ENCODE data around the gene KCTD16.

KCTD16 gene

DNA sequence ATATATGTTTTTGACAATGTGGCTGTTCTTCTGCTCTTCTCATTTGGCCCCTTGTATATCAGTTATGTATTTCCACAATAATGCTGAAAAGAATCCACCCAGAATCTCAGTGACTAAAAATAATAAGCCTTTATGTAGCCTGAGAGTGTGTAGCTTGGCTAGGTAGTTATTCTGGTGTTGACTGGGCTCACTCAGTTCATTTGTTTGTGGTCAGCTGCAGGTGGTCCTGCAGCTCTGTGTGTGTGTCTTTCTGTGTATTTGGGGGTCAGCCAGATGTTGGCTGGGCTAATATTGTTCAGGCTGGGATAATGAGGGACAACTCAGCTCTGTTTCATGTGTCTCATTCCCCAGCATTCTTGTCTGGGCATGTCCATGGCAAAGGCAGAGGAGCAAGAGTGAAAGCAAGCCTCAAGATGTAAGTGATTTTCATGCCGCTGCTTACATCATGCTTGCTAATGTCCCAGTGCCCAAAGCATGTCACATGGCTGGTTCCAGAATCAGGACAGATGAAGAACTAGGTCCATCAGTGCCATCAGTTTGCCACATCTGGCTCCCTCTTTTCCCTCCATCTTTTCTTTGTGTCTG is 162.8 kb downstream of the KCTD16 start:
- DNase-seq (ENCODE audit: low read depth), result no peak

DNA sequence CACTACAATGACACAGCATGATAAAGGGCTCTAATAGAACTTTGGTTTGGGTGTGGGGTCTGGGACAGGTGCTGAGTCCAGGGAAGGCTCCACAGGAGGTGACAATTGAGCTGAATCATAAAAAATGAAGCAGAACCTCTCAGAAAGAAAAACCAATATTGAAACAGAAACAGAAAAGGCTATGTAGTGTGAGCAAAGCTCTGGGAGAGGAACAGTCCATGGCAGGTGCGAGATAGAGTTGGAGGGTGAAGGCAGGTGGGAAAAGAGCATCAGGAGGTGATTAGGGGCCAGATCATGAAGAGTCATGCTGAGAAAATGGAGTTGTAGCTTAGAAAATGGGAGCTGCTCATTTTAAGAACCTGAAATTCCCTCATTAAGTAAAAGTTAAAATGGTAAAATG is 164.9 kb downstream of the KCTD16 start:
- no peak for DNase-seq (ENCODE audit: low read depth)

DNA sequence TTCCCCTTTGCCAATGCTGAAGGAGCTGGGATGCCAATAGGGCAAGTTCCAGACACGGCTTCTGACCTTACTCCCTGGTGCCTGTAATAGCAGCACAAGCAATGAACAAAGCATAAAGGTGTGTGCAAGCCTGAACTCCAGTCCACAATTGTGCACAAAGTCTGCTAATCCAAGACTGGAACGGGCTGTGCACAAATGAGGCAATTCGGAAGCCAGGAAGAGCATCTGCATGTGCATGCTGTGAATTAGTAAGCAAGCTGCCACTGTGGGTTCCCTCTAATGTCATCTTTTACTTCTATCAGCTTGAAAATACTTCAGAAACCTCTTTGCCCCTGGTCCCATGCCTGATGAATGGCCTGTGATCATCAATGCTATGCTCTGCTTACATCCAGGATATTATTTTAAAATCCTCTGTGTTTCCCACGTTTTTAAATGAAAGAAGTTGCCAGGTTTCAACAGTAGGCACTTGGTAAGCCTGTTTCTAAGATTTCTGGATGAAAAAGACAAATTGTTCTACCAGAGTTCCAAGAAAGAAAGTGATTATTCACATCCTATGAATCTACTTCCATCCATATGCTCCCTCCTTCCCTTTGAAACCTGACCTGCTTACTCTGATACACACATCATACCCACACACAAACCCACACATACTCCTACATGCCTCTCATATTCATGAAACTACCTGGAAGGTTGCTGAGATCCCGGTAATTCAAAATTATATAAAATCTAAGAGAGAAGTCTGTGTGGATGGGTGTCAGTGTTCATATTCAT is 165.7 kb downstream of the KCTD16 start:
- DNase-seq (ENCODE audit: low read depth), result no peak

DNA sequence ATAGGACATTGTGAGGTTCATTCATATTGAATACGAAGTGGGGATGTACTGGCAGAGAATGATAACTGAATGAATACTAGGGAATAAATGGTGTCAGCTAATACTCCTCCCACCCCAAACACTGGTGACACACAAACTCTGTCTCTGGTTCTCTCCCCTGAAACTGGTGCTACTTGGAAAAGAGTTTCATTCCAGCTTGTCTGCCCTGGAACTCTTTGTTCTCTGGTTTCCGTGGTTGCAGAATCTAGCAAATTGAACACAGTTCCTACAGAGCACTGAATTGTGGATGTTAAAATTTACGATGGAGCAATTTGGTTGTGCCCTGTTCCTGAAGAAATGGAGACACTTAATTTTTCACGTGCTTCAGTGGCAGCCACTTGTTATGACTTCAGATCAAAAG is 181.7 kb downstream of the KCTD16 start:
- DNase-seq (ENCODE audit: low read depth), result no peak

DNA sequence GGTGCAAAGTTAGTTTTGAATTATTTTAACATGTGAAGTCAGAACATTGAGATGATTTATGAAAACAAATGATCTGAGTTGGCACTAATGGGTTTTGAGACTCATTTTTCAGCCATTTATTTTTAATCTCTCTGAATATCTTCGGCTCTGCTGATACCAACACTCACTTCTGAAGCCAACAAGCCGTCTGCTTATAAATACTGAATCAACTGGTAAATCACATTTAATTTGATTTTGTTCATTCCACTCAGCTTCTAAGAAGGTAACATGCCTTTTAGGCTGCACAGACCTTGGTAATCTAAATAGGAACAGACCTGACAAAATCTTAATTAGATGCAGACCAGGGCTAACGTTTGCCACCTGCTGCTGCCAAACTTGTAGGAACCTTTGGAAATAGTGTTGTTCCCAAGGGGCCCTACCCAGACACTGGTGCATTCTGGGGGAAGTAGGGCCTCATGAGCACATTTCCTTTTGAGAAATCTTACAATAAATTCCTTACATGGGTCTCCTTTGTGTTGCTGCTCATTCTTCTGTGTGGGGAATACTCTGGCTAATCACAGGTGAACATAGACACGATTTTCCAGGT is 182.2 kb downstream of the KCTD16 start:
- DNase-seq (ENCODE audit: low read depth), result no peak

DNA sequence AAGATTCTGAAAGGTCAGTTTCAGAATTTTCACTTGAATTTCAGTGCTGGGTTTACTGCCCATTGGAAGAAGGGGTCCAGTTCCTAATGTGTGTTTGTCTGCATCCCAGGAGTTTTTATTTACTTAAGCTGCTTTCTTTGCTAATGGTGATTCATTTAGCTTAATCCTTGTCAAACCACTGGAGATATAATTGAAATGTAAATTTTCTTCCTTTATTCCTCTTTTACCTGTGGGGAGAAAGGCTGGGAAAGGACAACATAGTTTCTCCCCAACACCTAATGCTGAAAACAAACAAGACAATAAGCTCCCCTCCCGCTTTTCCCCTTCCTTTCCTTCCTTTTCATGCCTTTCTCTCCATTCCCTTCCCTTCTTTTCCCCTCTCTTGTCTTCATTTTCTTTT is 185.8 kb downstream of the KCTD16 start:
- no peak for DNase-seq (ENCODE audit: low read depth)

DNA sequence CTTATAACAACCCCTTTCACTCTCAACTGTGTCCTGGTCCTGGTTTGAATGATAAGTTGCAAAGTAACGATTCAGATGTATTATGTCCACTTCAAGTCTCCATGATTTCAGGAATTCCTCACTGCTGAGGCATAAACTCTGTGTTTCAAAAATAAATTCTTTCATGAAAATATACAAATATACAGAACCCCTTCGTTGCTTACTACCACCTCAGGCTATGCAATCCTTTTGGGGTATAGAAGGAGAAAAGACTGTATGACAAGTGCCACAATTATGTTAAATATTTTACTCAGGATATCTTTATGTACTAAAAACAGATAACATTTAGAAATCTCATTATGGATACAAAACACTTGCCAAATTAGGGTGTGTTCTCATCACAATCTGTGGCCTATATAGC is 190.7 kb downstream of the KCTD16 start:
- DNase-seq (ENCODE audit: low read depth), result peak; percentile 26

DNA sequence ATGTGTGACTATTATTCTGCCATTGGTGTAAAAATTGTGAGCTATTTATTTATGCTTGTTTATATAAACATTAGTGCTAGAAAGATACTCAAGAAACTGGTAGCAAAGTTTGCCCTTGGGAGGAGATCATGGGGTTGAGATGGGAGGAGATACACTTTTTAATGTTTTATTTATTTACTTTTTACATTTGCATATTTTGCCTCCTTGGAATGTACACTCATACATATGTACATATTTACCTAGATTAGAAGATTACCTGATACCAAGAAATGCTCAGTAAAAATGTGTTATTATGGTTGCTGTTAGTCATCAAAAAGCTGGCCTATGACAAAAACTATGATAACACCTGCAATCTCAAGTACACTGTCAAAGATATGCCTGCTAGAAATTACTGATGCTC is 195.2 kb downstream of the KCTD16 start:
- DNase-seq (ENCODE audit: low read depth), result no peak

DNA sequence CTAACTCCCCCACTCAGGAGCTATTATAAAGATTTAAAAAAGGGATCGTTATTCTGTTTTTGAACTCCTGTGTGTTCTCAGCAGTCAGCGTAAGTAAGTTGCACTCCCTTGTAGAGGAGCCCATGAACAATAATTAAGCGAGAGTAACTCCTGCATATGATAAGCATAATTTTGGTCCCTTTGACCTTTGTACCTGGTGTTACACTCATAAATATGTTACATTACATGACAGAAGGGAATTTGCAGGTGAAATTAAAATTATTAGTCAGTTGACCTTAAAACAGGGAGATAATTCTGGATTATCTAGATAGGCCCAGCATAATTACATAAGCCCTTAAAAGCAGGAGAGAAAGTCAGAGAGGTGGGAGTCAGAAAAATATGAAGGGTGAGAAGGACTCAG is 197.3 kb downstream of the KCTD16 start:
- no peak for DNase-seq (ENCODE audit: low read depth)

DNA sequence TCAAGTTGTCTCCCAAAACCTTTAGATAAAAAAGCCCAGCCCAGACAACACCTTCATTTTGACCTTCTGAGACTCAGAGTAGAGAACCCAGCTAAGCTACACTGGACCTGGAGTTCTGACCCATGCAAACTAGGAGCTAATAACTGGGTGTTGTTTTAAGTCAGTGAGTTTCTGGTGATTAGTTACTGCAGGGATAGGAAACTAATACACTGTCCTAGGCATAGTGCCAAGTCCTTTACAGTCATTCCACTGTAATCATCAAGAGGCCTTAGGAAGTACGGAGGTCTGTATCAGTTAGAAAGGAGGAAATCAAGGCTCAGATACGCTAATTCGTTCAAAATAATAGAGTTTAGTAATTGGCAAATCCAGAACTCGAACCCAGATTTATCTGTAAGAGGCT is 197.9 kb downstream of the KCTD16 start:
- DNase-seq (ENCODE audit: low read depth), result no peak

DNA sequence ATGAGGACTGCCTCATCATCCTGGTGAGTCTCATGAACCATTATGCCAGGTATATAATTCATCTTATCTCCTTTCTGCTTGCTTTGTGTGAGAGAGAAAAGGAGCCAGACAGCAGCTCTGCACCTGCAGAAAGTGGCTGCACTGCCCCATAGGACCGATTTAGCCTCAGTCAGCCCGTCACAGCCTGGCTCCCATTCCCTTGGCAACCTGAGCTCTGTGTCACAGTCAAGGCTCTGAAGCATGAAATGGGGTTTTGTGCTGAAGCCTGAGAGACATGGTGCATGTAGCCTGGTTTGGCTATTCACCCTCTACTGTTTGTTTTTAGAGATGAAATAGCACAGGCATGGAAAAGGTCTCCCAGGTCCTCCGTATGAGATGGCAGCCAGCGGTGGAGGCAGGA is 198.3 kb downstream of the KCTD16 start:
- no peak for DNase-seq (ENCODE audit: low read depth)

DNA sequence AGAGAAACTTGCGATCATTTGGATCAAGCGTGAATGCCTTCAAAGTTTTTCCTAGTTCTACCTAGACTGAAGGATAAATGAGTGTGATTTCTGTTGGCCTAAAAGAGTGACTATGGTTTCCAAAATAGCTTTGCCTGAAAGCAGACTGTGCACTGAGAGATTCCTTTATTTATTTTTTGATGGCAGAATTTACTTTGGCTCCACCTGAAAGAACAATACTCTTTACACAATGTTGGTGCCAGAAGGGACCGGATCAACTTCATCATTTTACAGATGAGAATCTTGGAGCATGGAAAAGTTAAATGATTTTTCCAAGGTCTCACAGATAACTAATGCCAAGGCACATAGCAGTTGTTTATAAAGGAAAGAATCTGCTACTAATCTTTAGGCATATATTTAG is 199.6 kb downstream of the KCTD16 start:
- DNase-seq (ENCODE audit: low read depth), result no peak

DNA sequence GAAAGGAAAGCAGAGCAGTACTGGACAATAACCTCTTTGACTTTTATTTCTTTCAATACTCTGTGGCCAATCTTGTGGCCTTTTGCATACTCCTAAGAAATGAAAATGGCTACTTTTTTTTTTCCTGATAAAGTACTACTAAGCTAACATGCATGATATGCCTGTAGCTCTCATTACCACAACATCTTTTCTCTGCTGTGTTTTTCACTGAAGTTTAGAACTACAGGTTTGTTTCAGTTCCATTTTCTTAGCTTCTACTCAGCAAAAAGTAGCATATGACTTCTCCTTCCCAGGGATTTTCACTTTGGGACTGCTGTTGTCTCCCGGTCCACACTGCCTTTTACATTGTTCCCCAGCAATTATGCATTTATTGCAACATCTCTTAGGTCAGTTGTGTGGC is 204.0 kb downstream of the KCTD16 start:
- no peak for DNase-seq (ENCODE audit: low read depth)

DNA sequence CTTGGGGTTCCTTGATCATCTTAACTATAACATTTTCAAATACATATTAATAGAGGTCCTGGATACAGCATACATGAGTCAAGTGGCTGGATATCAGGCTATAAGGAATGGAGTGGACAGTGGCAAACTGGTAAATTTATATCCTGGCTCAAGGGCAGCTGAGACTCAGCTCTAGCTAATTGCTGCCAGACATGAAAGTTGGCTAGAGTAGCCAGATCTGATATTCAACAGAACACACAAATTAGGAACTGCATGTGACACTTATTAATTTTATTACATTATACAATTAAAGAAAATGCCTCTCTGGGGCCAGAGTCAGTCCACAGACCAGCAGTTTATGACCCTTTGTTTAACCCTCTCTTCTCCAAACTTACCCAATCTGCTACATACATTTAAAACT is 206.5 kb downstream of the KCTD16 start:
- DNase-seq (ENCODE audit: low read depth), result no peak

DNA sequence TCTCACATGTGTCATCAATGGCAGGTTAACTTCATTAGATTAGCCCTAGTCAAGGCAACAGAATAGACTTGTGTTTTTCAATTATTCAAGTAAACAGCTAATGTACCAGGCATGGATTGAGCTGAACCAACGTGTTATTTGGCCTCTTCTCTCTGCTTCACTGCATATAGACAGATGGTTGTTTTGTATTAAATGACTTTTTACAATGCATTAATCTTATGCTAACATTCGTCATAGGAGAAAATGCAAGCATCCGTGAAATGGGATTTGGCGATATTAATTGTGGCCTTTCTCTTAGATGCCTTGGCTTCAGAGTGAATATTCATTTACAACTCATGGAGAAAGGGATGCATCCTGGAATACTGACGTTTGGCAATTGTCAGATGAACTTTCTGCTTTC is 208.0 kb downstream of the KCTD16 start:
- DNase-seq (ENCODE audit: low read depth), result no peak

DNA sequence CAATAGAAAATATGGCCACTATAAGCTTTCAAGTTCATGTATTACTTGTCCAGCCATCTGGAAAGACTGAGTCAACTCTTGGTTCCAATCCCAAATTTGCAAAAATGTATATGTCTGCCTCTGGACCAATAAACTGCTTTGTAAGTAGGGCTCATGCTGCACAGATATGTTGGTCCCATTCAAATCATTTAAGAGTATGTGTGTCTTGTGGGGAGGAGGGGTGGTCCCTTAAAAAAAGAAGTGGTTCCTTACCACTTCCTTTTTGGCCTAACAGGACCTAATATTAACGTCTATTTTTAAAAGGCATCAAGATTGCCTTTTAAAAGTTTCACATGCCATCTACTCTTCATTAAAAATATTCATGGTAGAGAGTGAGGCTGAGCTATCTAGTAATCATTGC is 214.9 kb downstream of the KCTD16 start:
- no peak for DNase-seq (ENCODE audit: low read depth)

DNA sequence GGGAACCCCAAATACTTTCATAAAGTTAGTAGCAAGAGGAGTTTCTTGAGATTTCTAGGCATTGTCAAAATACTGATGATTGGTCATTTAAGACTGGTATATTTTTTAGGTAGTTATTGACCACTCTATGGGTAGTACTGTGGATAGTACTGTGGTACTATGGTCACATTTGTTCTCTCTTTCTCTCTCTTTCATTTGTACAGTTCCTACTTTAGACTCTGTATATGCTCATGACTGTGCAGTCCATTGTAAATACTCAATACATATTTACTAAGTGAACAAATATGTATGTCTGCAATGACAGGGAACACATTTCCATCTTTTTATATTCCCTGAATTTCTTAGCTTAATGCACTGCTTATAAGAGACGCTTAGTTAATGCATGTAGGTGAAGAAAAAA is 215.6 kb downstream of the KCTD16 start:
- no peak for DNase-seq (ENCODE audit: low read depth)

DNA sequence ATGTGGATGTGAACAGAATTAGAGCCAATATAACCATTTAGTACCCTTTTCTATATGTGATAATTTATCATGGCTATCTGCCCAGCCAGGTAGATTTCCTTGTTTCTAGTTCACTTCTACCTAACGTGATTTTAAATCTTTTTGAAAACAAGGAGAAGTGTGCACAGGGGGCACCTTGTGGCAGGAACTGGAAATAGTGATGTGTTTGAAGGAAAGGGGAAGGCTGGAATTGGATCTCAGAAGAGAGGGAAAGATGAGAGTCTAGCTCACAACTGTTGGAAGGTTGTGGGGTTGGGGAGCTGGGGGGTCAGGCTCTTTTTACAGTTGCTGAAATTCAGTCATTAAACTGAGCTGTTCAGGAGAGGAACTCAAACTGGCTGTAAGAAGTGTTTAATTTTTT is 219.5 kb downstream of the KCTD16 start:
- no peak for DNase-seq (ENCODE audit: low read depth)

DNA sequence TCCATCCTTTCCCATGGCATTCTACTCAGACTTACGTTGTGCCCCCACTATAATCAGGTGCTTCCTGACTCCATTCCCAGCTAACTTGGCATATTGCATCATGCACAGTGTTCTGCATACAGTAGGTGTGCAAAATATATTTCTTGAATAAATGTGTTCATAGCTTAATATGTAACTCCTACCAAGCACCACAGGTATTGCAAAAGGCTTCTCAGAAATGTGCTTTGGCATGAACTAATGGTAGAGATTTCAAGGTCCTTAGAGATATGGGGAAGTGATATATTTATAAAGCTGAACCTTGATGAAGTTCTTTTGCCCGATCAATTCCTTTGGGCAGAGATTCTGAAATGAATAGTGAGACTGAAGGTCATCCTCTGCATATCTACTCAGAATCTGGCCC is 220.4 kb downstream of the KCTD16 start:
- DNase-seq (ENCODE audit: low read depth), result no peak

DNA sequence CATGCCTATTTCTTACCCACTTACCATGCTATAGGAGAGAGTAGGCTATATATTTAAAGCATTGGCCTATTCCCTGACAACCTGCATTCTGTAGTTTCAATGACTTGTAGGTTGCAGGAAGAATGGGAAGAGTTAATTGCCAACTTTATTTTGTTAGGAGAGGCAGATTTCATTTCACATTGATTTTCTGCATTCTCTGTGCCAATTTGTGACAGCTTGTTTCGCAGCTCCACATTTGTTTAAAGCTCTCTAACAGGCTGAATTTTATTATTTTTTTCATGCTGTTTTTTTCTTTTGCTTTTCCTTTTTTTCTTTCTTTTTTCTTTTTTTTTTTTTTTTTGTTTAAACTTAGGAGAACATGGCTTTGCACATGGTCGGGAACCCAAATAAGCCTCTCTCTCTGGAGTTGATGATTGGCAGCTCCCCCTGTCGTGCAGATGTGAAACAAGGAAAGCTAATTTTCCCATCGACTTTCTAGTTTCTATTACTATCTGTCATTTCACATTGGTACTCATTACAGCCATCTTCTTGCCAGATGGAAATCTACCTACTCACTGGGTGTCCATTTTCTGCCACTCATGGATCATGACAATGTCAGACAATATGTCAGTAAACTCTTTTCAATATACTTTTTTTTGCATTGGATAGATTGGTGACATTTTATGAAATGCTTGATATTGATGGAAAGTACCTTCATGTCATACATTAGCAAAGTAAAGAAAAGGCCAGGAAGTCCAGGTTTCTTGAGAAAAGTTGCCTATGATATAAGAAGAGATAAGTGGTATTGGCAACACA is 223.2 kb downstream of the KCTD16 start:
- no peak for DNase-seq (ENCODE audit: low read depth)

DNA sequence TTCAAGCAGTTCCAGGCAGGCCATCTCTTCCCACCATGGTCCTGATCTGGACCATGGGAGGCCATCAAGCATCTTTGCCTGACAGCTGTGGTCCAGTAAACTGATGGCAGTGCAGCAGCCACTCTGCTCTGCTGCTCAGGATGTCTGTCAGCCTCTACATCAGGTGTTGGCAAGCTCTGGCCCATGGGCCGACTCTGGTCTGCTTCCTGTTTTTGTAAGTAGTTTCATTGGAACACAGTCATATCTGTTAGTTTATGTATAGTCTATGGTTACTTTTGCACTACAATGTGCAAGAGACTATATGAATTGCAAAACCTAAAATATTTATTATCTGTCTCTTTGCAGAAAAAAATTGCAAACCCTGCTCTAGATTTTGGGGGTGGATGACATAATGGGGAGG is 225.0 kb downstream of the KCTD16 start:
- no peak for DNase-seq (ENCODE audit: low read depth)

DNA sequence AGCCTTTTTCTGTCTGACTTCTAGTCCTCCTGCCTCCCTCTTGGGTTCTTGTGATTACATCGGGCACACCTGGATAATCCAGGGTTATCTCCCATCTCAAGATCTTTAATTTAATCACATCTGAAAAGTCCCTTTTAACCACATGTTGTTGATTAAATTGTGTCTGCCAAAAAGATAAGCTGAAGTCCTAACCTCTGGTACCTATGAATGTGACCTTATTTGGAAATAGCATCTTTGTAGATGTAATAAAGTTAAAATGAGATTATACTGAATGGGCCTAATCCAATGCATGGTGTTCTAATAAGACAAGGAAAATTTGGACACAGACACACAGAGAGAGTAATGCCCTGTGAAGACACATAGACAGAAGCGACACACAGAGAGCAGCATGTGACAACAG is 232.4 kb downstream of the KCTD16 start:
- no peak for DNase-seq (ENCODE audit: low read depth)

DNA sequence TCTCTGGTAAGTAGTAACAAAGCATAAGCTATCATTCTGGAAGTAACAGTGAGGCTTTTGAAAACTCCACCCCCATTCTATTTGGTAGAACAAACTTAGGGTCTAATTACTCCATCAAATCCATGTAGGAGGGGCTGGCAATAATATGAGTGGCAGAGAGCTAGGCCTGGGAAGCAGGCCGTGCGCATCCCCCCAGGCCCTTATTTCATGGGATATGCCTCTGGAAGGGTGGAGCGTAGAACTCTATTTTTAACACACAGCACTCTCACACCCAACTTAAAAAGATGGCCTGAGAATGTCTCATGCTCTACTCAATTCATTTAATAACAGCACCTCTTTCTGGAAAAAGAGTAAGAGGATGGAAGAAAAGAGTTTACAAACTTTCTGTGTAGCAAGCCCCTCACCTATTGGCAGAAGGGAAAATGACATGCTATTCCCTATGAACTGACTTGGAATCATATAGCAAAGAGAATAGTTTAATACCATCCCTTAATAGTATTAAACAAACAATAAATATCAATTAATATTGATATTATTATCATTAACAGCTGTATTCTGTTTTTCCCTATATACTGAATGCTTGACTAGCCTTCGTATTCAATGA is 233.2 kb downstream of the KCTD16 start:
- DNase-seq (ENCODE audit: low read depth), result no peak
